ENCODE results near the gene PRRT1B.
A peak's percentile ranks its signal among the peaks of the same experiment; 100 is the strongest.
"Not testable (repeated sequence)": the region's sequence is repeated elsewhere in the genome, so short reads cannot be mapped to it uniquely, and the experiment has no call there.

PRRT1B gene

DNA sequence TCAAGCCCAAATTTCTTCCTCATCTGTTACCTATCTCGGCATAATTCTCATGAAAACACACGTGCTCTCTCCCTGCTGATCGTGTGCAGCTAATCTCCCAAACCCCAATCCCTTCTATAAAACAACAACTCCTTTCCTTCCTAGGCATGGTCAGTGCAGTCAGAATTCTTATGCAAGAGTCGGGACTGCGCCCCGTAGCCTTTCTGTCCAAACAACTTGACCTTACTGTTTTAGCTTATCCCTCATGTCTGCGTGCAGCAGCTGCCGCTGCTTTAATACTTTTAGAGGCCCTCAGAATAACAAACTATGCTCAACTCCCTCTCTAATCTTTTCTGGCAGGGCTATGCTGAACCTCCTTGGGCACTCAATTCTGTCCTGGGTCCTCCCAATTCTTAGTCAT, 5.1 kb downstream of the PRRT1B start:
- DNase-seq (ENCODE audit: low read depth in 2 of 2) = not testable (repeated sequence)

DNA sequence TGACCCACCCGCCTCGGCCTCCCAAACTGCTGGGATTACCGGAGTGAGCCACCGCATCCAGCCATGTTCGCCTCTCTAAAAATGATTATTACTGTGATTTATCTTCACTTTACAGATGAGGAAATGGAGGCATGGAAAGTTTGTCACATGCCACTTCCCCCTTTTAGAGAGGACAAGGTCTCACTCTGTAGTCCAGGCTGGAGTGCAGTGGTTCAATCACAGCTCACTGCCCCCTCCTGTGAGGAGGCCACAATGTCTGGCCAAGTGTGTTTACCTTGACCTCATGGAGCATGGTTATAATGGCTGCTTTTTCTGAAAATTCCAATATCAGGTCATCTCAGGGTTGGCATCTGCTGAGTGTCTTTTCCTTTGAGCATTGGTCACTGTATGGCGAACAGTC, 6.7 kb downstream of the PRRT1B start:
- DNase-seq (ENCODE audit: low read depth in 2 of 2) = no peak

DNA sequence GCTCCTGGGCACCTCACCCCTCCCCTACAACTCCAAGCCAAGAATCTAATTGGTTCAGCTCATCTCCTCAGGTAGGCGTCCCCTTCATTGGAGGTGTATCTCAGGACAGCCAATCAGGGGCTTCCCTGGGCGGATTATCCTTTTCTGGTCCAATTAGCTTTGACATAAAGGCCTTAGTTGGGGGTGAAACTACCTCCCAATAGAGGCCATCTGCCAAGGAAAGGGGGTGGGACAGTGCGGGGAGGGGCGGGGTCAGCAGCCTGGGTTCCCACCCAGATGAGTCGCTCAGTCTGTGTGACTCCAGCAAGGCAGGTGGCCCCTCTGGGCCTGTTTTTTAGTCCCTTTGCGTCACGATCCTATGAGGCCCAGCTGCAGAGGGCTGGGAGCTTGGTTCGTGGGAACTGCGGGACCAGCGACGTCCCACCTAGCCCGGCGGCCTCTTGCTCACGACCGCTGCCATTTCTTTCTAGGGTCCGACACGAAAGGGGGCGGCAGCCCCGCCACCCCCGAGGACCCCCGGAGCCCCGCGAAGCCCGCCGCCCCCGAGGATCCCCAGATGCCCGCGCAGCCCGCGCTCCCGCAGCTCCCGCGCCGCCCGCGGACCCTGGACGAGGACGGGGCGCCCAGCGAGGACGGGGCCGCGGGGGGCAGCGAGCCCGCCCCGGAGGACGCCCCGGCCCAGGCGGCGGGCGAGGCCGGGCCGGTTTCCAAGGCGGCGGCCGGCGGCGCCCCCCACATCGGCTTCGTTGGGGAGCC, 8.9 kb downstream of the PRRT1B start:
- no peak for DNase-seq (ENCODE audit: low read depth in 2 of 2)

DNA sequence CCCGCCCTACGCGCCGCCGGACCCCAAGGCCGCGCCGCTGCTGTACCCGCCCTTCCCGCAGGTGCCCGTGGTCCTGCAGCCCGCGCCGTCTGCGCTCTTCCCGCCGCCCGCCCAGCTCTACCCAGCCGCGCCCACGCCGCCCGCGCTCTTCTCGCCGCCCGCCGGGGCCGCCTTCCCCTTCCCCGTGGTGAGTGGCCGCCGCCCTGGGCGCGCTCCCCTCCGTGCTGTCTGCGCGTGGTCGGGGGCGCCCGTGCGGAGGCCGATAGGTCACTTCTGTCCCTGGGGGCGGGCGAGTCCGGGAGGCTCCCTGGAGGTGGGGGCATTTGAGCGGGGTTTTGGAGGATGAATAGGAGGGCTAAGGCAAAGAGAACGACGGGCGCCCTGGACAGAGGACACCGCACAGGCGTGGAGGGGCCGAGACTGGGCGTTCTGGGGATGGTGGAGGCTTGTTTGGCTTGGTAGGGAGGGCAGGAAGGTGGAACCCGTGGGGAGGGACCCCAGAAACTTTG, 9.6 kb downstream of the PRRT1B start:
- DNase-seq (ENCODE audit: low read depth in 2 of 2) = no peak

DNA sequence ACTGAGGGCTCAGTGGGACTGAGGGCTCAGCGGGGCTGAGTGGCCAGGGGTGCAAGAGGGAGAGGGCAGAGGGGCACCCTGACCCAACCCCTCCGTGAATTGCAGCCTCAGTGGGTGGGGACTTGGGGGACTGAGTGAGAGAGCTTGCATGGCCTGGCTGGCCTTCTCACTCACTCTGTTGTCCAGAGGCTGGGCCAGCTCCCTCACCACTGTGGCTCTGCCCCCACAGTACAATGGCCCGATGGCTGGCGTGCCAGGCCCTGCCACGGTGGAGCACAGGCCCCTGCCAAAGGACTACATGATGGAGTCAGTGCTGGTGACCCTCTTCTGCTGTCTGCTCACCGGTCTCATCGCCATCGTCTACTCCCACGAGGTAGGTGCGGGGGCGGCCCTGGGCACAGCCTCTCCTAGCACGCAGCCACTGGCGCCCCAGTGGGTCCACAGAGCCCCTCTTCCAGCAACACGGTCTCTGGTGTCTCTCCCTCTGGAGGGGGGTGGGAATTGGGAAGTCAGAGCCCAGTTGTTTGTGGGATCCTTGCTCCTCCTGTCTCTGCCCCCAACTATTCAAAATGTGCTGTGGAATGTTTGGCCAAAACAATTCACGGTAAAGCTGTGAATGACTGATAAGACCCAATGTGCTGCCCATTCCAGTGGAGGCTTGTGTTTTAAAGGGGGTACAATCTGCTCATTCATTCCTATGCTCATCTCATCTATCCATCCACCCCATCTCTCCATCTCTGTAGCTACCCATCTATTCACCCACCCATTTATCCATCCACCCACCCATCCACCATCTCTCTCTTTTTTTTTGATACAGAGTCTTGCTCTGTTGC, 10.7 kb downstream of the PRRT1B start:
- no peak for DNase-seq (ENCODE audit: low read depth in 2 of 2)

DNA sequence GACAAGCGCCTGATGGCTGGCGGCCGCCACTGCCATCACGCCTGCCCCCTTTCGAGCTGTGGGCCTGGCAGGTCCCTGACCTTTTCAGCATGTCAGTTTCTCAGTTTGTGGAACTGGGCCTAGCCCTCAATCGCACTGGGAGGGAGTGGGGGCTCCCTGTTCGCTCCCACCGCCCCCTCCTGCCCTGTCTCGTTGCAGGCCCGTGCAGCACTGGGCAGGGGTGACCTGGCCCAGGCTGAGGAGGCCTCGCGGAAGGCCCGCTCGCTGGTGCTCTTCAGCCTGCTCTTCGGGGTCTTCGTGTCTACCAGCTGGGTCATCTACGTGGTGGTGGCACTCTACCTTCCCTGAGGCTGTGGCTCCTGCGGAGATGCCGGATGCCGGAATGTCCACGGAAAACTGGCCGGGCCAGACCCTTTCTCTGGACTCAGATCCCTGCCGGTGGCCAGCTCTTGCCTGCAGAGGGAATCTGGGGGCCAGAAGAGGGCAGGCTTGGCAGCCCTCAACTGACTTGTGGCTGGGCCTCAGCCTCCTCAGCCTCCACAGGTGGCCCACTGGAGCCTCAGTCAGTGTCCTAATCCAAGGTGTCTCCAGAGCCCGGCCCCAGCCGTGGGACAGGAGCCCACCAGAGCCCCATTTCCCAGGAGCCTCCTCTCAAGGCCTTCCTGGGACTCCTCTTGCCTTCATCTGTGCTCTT, 12.7 kb downstream of the PRRT1B start:
- no peak for DNase-seq (ENCODE audit: low read depth in 2 of 2)

DNA sequence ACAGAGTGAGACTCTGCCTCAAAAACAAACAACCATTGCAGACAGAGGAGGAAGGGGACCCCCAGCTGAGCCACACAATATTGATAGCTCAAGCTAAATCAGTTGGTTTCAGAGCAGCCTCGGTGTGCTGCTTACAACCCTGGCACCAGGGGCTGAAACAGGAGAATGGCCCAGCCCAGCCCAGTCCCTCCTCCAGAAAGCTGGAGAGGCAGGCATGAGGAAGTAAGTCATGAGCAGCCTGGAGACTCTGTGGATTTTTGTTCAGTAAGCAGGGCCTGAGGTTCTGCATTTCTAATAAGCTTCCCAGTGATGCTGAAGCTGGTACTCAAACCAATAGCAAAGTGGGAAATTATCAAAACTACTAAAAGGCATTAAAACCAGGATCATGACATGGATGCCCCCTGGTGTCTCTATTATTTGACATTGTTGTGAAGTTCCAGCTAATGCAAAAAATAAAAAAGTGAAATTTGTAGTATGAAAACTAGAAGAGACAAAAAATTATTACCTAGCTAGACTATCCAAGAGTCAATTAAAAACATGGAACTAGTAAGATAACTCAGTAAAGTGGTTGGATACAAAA, 14.2 kb downstream of the PRRT1B start:
- DNase-seq (ENCODE audit: low read depth in 2 of 2) = no peak

DNA sequence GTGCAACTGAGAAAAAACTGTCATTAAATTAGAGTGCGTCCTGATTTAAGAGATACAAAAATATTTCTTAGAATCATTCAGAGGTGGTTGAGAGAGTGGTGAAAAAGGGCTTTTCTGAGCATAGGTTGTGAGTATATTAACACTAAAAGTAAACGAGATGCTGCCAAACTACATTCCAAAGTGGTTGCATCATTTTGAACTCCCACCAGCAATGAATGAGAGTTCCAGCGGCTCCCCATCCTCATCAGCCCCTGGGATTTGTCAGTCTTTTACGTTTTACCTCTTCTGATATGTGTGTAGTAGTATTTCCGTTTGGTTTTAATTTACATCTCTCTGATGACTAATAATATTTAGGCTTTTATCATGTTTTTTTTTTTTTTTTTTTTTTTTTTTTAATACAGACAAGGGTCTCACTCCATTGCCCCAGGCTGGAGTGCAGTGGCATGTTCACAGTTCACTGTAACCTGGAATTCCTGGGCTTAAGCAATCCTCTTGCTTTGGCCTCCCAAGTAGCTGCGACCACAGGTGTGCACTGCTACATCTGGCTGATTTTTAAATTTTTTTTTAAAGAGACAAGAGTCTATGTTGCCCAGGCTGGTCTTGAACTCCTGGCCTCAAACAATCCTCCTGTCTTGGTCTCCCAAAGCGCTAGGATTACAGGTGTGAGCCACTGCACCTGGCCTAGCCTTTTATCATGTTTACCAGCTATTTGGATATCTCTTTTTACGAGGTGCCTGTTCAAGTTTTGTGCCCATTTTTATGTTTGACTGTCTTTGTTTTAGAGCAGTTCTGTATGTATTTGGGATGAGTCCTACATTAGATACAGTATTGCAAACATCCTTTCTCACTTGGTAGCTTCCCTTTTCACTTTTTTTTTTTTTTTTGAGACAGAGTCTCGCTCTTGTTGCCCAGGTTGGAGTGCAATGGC, 17.0 kb downstream of the PRRT1B start:
- DNase-seq (ENCODE audit: low read depth in 2 of 2) = no peak

DNA sequence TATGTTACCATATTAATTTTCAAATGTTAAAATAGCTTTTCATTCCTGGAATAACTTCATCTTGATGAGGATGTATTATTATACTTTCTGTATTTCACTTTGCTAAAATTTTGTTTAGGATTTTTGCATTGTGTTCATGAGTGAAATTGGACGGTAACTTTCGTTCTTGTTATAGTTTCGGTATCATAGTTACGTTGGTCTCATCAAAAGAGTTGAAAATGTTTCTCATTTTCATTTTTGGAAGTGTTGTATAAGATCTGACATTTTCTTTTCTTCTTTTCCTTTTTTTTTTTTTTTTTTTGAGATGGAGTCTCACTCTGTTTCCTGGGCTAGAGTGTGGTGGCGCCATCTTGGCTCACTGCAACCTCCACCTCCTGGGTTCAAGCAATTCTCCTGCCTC, 20.0 kb downstream of the PRRT1B start:
- DNase-seq (ENCODE audit: low read depth in 2 of 2) = no peak

DNA sequence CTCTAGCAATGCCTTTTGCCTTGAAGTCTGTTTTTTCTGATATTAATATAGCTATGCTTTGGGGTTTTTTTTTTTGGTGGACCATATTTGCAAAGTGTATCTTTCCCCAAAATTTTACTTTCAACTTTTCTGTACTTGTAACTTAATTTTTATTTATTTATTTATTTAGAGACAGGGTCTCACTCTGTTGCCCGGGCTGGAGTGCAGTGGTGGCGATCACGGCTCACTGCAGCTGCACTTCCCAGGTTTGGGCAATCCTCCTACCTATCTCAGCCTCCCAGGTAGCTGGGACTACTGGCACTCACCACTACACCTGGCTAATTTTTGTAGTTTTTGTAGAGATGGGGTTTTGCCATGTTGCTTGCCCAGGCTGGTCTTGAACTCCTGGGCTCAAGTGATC, 20.8 kb downstream of the PRRT1B start:
- DNase-seq (ENCODE audit: low read depth in 2 of 2) = no peak

DNA sequence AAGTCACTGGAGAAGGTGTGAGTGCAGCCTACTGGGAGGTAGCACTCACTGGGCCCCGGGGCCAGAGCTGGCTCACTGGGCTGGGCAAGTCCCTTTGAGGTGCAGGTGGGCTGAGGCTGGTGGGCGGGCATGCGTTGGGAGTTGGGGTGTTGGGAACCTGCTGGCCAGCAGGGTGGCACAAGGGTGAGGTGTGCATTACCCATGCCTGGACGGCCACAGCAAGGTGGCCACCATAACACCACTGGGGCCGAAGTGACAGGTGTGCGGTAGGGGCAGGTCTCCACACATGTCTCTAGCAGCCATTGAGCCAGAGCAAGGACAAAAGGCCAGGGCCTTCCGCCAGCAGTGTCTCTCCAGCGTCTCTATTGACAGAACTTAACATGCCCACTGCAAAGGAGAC, 22.6 kb downstream of the PRRT1B start:
- no peak for DNase-seq (ENCODE audit: low read depth in 2 of 2)

DNA sequence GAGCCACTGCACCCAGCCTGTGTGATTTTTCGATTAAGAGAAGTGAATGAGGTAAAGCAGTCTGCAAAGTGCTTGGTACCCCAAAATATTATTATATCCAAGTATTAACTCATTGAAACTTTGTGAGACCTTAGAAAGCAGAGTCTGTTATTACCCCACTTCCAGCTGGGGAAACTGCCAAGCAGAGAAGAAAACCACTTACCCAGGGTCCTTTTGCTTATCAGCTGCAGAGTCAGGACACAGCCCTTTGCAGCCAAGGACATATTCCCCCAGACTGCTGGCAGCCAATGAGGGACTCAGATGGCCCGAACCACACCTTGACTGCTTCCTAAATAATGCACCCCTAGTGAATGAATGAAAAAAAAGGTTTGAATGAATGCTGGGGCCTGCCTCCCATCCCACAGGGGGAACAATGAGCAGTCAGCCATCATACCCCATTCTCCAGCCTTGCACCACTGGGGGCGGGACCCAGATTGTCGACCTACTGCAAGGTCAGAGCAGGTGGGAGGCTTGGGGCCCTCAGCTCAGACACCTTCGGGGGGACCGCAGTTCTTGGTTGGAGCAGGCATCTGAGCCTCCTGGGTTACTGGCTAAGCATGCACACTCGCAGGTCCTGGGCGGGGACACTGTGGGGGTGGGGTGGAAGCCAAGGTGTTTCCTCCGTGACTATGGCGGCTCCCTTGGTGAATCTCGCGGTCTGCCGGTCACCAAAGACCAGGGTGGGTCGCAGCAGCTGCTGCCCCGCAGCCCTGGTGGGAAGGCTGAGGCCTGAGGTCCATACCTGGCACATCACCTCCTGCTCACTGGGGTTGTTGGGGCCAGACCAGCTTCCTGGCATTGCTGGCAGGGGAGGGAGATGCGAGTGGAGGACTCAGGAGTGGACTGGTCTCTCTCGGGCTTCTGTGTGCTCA, 29.7 kb downstream of the PRRT1B start:
- no peak for DNase-seq (ENCODE audit: low read depth in 2 of 2)

DNA sequence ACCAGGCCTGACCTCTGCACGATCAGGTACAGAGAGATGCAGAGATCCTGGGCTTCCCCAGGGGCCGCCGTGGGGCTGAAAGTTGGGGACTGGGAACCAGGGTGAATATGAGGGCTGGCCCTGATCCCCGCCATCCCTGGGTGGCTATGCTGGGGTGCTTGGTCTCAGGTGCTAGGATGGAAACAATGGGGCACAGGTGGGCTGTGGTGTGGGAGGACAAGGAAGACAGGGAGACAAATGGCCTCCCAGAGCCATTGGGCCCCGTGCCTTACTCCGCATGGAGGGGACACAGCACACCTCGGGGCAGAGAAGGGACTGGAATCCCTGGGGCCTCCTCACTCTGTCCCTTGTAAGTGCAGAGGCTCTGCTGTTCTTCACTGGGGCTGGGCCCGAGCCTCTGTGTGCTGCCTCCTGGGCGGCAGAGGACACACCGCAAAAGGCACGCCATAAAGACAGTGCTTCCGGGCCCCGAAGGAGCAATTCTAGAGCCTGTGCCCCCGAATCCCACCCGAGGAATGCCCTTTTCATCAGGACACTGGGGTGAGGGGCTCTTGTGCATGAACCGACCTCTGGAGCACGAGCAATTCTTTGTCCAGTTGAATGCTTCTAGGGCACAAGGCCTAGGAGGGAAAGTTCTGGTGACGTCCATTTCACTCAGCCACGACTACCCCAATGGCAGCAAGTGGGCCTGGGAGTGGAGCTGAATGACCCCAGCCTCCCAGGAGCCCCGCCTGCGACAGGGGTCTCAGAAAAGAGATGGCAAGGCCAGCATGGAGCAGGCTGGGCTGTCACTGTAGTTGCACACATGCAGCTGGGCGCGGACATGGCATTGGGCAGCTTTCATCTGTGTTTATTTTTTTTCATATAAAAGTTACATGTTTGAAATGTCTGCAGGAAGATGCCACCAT, 30.9 kb downstream of the PRRT1B start:
- DNase-seq (ENCODE audit: low read depth in 2 of 2) = no peak

DNA sequence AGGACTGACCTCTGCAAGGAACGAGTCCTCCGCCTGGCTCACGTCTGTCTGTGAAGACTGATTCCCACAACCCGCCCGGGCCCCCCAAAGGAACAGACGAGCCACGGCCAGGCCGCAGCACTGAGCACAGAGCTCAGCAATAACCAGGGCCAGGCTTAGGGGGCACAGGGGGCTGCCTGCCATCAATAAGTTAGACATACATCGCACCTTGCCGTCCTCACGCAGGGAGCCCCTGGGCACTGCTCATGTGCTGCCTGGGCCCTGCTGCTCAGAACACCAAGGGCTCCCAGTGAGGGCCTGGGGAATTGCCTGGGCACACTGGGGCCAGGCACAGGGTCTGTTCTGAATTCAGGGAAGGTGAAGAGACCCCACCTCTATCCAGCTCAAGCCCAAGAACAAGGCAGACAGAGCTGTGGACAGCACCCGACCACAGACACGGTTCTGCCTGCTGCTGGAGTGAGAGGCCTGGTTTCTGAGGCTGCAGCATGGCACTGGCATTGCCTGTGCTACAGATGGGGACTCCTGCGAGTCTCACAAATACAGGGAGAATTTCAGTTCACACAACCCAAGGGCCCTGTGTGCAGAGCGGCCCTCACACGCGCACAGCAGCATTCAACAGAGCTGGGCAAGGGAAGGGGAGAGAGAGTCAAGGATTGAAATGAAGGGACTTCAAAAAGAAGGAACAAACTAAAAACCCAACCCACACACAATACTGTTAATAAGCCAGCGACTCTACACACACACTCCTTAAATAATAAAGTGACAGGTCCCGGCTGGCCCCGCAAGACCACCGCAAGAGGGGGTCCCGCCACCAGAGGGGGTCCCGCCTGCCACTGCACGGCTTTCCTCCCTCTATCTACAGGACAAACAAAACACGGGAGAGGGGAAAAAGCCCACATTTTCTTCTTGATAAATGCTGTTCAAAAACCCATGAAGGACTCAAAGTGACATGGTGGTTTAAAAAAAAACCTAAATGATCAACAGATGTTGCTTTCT, 32.0 kb downstream of the PRRT1B start:
- DNase-seq (ENCODE audit: low read depth in 2 of 2) = no peak

DNA sequence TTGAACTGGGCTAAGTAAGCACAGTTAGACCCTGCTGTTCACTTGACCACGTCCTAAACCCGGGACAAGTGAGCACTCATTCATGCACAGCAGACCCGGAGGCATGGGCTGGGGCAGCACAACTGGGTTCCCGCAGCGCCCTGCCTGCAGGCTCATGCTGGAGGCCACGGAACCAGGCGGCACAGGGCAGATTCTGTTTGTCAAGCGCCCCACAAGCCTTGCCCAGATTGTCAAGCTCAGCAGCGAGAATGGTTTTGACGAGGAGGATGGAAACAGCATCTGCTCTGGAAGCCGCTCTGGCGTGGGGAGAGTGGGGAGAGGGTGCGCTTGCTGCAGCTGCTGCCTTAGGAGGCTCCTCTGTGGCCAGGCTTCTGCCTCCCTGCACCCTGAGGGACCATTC, 32.7 kb downstream of the PRRT1B start:
- no peak for DNase-seq (ENCODE audit: low read depth in 2 of 2)

DNA sequence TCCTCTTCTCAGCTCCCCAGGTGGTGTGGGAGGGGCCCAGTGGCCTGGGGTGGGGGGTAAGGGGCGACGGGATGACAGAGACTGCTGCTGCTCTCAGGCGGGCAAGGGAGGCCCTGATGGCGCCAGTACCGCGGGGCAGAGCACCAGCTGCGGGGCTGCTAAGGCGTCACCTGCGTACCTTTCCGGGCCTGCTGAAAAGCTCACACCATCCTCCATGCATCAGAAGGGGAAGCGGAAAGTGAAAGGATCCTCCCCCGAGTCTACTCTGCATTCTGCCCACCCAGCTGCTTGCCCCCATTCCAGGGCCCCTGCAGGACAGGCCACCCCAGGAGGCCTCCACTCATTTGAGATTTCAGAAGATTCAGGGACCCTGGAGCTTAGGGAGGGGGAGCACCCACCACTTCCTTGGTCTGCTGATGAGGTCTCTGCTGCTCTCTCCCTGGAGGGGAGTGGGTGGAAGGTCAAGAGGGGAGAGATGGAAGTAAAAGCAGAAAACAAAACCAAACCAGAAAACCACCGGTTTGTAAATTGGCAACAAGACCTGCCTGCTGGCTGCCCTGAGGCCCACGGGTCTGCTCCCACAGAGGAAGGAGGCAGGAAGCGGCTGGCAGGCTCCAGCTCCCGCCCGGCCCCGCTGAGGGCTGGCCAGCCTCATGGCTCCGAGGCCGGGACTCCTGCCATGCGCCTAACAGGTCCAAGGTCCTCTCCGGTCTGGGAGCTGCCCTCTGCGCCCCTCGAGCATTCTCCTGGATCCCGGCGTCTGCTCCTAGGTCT, 33.6 kb downstream of the PRRT1B start:
- peak; percentile 17 to 20 for DNase-seq (ENCODE audit: low read depth in 2 of 2)

DNA sequence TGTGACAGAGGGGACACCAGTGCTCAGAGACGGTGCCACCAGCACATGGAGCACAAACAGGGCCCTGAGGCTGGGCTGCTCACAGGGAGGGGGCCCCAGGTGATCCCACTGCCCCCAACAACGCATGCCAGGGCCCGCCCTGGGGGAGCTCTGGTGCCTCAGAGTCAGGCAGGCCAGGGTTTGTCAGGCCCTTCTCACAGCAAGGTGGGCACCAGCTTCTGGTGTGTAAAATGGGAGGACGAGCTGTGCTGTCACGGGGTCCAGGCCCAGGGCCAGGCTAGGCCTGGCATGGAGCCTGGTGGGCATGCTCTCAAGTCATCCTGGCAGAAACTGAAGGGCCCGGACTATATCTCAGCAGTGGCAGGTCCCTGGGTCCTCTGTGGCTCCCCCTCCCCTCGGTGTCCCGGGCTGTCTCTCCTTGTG, 34.5 kb downstream of the PRRT1B start:
- DNase-seq (ENCODE audit: low read depth in 2 of 2) = no peak
